Fibroblast of skin of abdomen (primary cell): ENCODE measurements around the gene CSH2.
A peak's percentile ranks its signal among the peaks of the same experiment; 100 is the strongest.

Experiments
- DNase-seq: peaks from one replicate; pipeline ENCODE4 v3.0.0-alpha.2; 2013

The CSH2 gene

GRCh38 chr17:63833741-63834373 lies 39.6 kb downstream of the CSH2 start:
- no peak for DNase-seq

DNA sequence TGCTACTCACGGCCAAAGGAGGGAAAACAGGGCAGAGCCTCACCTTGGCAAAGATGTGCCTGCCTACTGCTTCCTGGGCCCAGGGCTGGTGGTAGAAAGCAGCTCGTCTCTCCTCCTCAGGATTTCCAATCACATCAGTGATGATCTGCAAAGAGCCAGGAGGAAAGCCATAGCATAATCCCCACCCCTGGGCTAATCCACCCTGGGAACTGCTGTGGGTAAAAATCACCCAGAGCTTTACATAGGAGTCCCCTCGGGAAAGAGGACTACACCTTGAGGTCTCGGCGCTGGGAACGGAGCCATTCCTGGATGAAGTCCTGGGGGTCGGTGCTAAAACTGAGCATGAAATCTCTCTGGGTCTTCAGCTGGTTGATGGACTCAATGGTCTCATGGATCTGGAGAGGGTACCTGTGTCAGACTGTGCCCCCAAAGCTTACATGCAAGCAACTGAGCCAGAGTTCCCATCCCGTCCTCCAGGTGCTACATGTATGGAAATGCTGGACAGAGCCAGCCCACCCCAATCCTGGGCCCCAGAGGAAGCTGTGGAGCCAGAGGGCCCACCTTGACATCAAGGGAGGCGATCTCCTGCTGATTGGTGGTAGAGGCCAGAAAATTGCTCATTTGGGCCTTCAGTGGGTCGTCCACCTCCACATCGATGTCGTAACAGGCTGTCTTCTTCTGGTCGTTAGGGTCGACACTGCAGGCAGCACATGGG lies 40.3 kb downstream of the CSH2 start:
- DNase-seq = no peak

GRCh38 chr17:63832455-63832854 lies 41.0 kb downstream of the CSH2 start:
- DNase-seq = no peak

- DNase-seq = no peak
Observed at GRCh38 chr17:63832014-63832413, 41.5 kb downstream of the CSH2 start.

GRCh38 chr17:63831505-63831904 lies 42.0 kb downstream of the CSH2 start:
- no peak for DNase-seq

DNA sequence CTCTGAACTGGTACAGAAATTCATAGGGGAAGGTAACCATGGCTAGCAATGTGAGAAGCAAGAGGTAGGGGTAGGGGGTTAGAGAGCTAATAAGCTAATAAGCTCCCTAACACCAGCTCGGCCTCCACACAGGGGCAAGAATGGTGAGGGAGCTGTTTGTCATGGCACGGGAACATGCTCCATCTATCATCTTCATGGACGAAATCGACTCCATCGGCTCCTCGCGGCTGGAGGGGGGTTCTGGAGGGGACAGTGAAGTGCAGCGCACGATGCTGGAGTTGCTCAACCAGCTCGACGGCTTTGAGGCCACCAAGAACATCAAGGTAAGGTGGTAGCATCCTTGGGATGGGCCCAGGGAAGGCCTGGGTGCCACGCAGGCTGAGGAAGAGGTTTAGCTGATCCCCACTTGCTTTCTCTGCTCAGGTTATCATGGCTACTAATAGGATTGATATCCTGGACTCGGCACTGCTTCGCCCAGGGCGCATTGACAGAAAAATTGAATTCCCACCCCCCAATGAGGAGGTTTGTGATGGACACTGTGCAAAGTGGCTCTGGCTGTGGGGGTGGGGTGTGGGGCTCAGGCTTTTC lies 42.5 kb downstream of the CSH2 start:
- DNase-seq = no peak

DNA sequence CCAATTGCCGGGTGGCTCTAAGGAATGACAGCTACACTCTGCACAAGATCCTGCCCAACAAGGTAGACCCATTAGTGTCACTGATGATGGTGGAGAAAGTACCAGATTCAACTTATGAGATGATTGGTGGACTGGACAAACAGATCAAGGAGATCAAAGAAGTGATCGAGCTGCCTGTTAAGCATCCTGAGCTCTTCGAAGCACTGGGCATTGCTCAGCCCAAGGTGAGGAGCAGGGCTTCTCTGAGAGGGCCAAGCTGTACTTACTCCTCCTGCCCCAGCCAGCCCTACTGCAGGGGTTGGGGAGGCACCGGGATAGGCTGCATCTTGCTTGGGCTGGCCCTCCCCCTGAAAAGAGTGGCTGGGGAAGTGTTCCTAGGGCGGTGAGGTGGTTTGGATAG lies 43.2 kb downstream of the CSH2 start:
- DNase-seq = no peak

GRCh38 chr17:63828936-63829335 lies 44.5 kb downstream of the CSH2 start:
- DNase-seq = no peak

DNA sequence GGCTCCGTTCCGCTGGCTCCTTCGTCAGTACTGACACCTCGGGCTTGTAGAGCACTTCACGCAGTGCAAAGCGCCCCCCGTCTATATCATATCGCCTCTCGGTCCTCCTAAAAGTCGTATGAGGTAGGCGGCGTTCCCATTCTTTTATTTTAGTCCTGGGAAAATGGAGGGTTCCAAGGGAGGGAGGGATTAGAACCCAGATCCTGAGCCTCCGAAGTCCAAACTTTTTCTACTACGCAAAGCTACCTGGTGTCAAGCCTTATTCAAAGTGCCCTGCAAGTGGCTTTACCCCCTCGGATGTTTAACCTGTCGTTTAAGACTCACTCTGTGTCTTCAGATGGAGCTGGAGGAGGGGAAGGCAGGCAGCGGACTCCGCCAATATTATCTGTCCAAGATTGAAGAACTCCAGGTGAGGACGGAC lies 45.7 kb downstream of the CSH2 start:
- DNase-seq = no peak

DNA sequence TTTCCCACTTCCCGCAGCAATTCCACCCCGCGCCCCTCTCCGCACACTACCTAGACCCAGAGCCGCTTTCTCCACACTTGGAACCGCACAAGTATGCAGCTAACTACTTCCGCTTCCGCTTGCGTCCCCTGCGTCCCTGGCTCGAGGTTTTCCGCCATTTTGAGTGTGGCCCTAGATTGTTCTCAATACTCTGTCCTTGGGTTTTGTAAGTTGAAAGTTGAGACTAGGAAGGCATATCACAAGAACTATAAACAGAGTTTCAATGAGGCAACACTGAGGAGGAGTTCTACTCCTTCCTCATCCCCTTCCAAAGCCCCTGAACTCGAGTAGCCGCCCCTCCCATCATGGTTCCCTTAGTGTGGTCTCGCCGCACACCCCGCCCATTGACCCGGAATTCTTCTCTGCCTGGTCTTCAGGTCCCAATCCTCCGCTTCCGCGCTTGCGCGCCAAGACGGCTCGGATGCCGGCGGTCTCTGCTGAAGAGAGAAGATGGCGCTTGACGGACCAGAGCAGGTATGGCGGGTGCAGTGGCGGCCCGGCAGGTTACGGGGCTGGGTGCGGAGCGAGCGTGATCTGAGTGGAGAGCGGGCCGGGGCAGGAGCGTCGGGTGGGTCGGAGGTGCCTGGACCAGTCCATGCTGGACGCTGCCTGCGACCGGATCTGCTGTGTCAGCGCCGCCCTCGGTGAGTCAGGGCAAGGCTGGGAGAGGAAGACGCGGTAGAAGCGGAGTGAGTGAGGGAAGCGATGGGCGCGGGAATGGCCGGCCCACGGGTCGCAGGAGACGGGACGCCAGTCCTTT lies 46.3 kb downstream of the CSH2 start, which contains the start of the genes FTSJ3 and PSMC5:
FTSJ3 (minus strand) TSS at position 662 of the 799 bp plus-strand sequence. CDS start 761 bp downstream, outside the sequence.
PSMC5 (plus strand) TSS at position 430 of the 799 bp plus-strand sequence; CDS start at position 490, 60 bp downstream.
- DNase-seq = peak; percentile 94

GRCh38 chr17:63826468-63827001 lies 46.9 kb downstream of the CSH2 start:
- no peak for DNase-seq

GRCh38 chr17:63824362-63824761 lies 49.1 kb downstream of the CSH2 start:
- DNase-seq = no peak

DNA sequence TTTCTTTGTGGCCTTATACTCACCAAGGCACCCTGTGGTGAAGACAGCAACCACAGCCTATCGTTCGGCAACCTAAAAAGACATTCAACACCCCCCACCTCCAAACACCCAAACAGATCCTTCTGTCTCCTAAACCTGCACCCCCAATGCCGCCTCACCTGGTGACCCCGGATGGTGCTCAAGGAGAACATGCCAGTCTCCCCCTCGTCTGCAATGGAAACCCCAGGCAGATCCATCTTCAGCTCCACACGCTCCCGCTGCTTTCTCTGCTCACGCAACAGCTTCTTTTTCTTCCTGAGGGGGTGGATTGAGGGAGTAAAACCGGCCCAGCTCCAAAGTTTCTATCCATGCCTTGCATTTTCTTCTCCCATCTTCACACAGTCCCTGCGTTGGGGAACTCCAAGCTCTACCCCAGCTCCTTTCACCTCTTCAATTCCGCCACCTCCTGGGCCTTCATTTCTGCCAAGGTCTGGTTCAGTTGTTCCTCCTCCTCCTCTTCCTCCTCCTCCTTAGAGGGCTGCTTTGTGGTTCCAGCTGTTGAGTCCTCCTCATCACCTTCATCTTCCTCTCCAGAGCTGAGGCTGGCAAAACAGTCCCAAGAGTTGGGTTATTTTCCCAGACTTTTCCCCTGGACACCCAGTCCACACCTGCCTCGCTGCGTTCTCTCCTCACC lies 49.7 kb downstream of the CSH2 start:
- no peak for DNase-seq

DNA sequence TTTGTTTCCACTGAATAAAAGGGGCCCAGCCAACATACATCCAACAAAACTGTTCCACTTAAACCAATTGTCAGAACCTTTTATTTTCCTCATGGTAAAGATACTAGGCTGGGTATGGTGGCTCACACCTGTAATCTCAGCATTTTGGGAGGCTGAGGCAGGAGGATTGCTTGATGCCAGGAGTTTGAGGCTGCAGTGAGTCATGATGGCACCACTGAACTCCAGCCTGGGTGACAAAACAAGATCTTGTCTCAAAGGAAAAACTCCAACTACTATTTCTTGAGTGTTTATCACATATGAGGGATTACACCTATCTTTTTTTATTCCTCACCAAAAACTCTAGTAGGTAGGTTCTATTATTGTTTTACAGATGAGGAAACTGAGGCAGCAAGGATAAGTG lies 50.9 kb downstream of the CSH2 start:
- DNase-seq = no peak
